NT2/D1 (cell line): Measurements from ENCODE around the gene SLC36A1.

Source experiments
- DNase-seq: peaks from one replicate; pipeline ENCODE4 v3.0.0-alpha.2; 2011; ENCODE audit warnings: low read depth, low spot score
- H3K27me3 ChIP-seq: 2 replicates; pipeline ENCODE4 v1.6.0; 2011; ENCODE audit warnings: mild to moderate bottlenecking; ENCODE audit not compliant: insufficient read length, insufficient read depth
- H3K36me3 ChIP-seq: 2 replicates; pipeline ENCODE4 v1.6.1; 2011; ENCODE audit warnings: mild to moderate bottlenecking, low read length, mixed read lengths; ENCODE audit not compliant: insufficient read depth, insufficient read length
- H3K4me1 ChIP-seq: 2 replicates; pipeline ENCODE4 v1.5.1; 2011; ENCODE audit not compliant: insufficient read depth, insufficient read length
- H3K4me3 ChIP-seq: 2 replicates; pipeline ENCODE4 v1.5.1; 2011; ENCODE audit warnings: low read depth; ENCODE audit not compliant: insufficient read length
- H3K9ac ChIP-seq: 2 replicates; pipeline ENCODE4 v1.6.0; 2011; ENCODE audit warnings: low read depth; ENCODE audit not compliant: insufficient read length
- H3K9me3 ChIP-seq: 2 replicates; pipeline ENCODE4 v1.5.1; 2011; ENCODE audit warnings: mild to moderate bottlenecking, low read length; ENCODE audit not compliant: insufficient read depth
- SUZ12 ChIP-seq: IDR thresholded peaks from 2 replicates; pipeline ENCODE4 v1.6.1; 2011; ENCODE audit not compliant: insufficient read length, insufficient read depth; ENCODE audit errors: extremely low read depth
- YY1 ChIP-seq: IDR thresholded peaks from 2 replicates; pipeline ENCODE4 v1.6.1; 2011; ENCODE audit not compliant: insufficient read length, insufficient read depth
- ZNF274 ChIP-seq: IDR thresholded peaks from 2 replicates; pipeline ENCODE4 v1.6.1; 2011; ENCODE audit warnings: mild to moderate bottlenecking, low read depth, low read length

Gene SLC36A1

DNA sequence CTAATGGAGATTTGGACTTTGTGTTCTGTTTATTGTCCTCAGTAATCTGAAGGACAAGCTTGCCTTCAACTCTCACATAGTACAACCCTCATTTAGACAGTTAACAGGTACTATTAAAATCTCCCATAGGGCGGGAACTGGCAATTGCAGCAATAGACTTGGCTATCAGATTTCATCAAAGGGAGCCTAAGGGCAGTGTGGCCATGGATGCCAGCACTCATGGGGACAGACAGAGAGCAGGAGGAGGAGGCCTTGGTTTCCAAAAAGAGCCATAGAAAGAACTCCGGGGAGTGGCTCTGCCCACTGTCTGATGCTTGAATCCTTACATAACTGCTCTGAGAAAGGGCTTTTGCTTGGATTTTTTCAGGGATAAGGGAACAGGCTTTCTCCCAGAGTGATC lies 6.8 kb downstream of the SLC36A1 start:
- H3K4me1 ChIP-seq: peaks cover 2% of the 10 kb centered on the region
- DNase-seq: no peak
- H3K36me3 ChIP-seq: no peaks in the 10 kb centered on the region
- H3K4me3 ChIP-seq: no peak overlapping the region
- TF ChIP-seq YY1: no peak
- TF ChIP-seq SUZ12: no peak
- TF ChIP-seq ZNF274: no peak
- H3K9me3 ChIP-seq: no peaks in the 10 kb centered on the region
- no peak overlapping the region for H3K9ac ChIP-seq
- no peaks in the 10 kb centered on the region for H3K27me3 ChIP-seq

DNA sequence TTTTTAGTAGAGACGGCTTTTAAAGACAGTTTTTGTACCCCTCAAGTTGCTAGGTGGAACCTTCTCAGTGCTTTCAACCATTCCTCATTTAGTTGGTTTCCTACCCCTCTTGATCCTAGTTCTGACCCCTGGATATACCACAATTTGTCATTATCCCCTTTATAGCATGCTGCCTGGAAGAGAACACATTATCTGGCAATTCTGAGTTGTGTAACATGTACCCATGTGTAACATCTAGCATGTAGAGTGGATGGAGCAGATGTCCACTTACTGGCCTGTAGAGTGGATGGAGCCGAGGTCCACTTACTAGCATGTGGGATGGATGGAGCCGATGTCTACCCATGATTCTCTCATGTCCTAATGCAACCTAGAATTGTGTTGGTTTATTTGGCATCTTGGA lies 7.5 kb downstream of the SLC36A1 start:
- H3K9ac ChIP-seq: no peak overlapping the region
- peaks cover 2% of the 10 kb centered on the region for H3K4me1 ChIP-seq
- no peaks in the 10 kb centered on the region for H3K36me3 ChIP-seq
- H3K27me3 ChIP-seq: no peaks in the 10 kb centered on the region
- TF ChIP-seq YY1 (no peak), SUZ12 (no peak), ZNF274 (no peak)
- no peak overlapping the region for H3K4me3 ChIP-seq
- no peaks in the 10 kb centered on the region for H3K9me3 ChIP-seq
- DNase-seq: no peak

DNA sequence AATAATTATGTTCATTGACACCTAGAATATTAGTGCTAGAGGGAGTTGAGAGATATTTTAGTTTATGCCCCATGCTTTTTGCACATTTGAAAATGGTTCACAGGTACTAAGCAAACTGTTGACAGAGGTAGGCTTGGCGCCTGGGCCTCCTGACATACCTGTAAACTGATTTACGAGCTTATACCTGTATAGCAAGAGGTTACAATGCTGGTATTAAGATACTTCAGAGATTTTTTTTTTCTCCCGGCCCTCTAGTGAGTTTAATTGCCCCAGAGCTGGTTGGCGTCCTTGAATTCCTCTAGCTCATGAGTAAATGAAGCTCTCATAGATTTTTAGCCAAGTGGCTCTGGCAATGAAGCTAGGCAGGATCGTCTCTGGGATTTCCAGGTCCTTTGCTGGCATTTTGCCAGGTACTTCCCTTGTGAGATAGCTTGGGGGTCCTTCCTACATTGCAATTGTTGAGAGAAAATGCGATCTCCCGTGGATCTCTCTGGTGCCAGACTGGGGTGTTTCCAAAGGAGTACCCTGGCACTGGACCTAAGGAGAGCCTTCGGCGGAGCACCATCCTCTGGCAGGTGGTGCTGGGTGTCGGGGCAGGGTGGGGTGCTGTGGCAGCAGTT lies 9.0 kb downstream of the SLC36A1 start:
- no peak overlapping the region for H3K4me3 ChIP-seq
- no peaks in the 10 kb centered on the region for H3K27me3 ChIP-seq
- no peak overlapping the region for H3K9ac ChIP-seq
- H3K36me3 ChIP-seq: no peaks in the 10 kb centered on the region
- H3K4me1 ChIP-seq: no peaks in the 10 kb centered on the region
- H3K9me3 ChIP-seq: no peaks in the 10 kb centered on the region
- TF ChIP-seq ZNF274 (no peak), SUZ12 (no peak), YY1 (no peak)
- no peak for DNase-seq

DNA sequence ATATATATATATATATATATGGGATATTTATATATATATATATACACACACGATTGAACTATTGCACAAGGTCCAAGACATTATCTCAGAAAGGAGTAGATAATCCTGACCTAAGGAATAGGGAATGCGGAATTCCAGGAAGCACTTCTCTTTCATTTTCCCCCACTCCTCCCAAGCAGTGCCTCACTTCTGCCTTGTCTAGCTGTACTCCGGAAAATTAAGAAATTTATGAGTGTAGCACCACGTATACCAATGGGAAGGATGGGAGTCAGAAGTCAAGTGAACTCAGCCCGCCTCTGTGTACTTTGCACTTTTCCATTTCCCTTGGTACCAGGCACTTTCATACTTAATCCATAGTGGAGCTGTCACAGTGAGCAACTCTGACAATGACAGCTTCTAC lies 10.9 kb downstream of the SLC36A1 start:
- no peaks in the 10 kb centered on the region for H3K36me3 ChIP-seq
- H3K4me1 ChIP-seq: no peaks in the 10 kb centered on the region

DNA sequence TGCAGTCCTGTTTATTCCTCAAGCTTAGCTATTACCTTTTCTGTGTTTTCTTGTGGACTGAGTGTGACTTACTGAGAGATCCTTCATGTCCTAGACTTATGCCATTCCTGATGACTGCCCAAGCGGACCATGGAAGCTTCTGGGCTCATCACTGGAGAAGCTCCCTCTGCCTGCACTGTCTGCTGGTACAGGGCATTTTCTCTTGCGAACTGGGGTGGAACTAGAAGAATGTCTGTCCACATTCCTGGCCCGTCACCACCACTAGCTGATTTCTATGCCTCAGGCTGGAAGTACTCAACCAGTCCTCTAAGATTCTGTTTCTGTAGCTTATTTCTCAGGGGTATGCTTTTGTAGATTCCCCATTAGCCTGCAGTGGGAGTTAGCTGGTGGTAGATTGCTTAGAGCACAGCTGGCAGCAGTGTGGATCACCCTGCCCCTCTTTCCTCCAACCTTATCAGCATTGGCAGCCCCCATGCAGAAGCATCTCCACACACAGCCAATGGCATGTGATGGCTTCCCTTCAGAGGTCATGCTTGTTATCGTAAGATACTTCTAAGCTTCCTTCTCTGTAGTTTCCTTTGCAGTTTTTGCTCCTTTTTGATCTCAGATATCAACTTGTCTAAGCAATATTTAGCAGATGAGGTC lies 12.4 kb downstream of the SLC36A1 start:
- Histone ChIP-seq H3K36me3 (peaks cover 2% of the 10 kb centered on the region), H3K27me3 (no peaks in the 10 kb centered on the region), H3K4me1 (no peaks in the 10 kb centered on the region), H3K9me3 (no peaks in the 10 kb centered on the region), H3K4me3 (no peak overlapping the region), H3K9ac (no peak overlapping the region)
- no peak for TF ChIP-seq ZNF274
- DNase-seq: no peak

More for the DNA sequence above, 10.9 kb downstream of the SLC36A1 start:
- no peaks in the 10 kb centered on the region for H3K27me3 ChIP-seq
- no peak overlapping the region for H3K4me3 ChIP-seq
- no peak overlapping the region for H3K9ac ChIP-seq
- no peak for TF ChIP-seq ZNF274
- TF ChIP-seq SUZ12: no peak
- TF ChIP-seq YY1: no peak
- no peaks in the 10 kb centered on the region for H3K9me3 ChIP-seq
- DNase-seq: no peak

DNA sequence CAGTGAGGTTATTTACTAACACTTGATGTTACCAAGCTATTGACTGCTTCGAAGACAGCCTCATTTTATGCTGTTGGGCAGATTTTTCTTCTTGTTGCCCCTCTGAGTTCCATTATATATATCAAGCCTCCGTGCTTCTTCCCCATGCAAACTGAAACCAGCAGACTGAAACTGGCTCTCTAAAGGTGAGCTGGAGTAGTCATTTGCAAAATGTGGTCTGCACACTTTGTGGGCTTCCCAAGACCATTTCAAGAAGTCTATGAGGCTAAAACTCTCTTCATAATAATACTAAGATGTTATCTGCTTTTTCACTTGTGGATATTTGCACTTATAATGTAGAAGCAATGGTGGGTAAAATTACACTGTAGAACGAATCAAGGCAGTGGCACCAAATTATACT lies 13.9 kb downstream of the SLC36A1 start:
- Histone ChIP-seq H3K36me3 (peaks cover 5% of the 10 kb centered on the region), H3K27me3 (no peaks in the 10 kb centered on the region), H3K9ac (no peak overlapping the region), H3K9me3 (no peaks in the 10 kb centered on the region), H3K4me3 (no peak overlapping the region), H3K4me1 (no peaks in the 10 kb centered on the region)
- TF ChIP-seq ZNF274 (no peak), SUZ12 (no peak), YY1 (no peak)
- DNase-seq: no peak

DNA sequence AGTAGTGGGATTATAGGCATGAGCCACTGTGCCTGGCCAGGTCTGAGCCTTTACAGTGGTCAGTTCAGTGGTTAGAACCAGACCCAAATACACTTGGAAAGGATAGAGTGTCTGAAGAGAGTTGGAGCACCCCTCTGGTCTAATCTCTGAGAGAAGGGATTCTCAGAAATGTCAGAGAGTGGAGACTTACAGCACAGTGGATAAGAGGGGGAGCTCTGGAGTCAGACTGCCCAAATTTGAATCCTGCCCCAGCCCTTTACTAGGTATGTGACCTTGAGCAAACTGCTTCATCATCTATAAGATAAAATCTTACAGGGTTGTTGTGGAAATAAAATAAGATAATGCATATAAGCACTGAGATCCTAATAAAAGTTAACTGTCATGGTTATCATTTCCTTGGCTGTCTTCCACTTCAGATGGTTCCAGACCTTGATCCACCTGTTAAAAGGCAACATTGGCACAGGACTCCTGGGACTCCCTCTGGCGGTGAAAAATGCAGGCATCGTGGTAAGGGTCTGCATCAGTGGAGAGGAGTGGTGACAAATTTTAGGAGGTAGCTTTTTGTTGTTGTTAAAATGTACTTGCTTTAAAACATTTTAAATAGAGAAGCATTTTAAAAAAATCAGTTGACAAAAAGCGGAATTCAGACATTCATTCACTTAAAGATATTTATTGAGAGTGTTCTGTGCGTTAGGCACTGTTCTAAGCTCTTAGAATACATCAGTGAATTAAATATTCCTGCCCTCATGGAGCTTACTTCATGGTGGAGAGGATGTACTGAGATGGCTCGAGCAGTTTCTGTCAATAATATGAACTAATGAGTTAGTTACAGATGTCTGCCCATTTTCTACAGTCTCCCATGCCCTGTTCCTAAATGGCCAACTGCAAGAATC lies 16.0 kb downstream of the SLC36A1 start:
- H3K27me3 ChIP-seq: no peaks in the 10 kb centered on the region
- no peak overlapping the region for H3K4me3 ChIP-seq
- DNase-seq: no peak
- peaks cover 18% of the 10 kb centered on the region for H3K36me3 ChIP-seq
- H3K9ac ChIP-seq: no peak overlapping the region
- H3K4me1 ChIP-seq: no peaks in the 10 kb centered on the region
- TF ChIP-seq YY1 (no peak), ZNF274 (no peak), SUZ12 (no peak)
- no peaks in the 10 kb centered on the region for H3K9me3 ChIP-seq
